ENCODE measurements around the gene KRT35.
"Not testable (repeated sequence)": the region's sequence is repeated elsewhere in the genome, so short reads cannot be mapped to it uniquely, and the experiment has no call there.

KRT35 gene

GRCh38 chr17:41462705-41463104 is 18.2 kb downstream of the KRT35 start:
- DNase-seq (ENCODE audit: low read depth, low spot score): no peak

- no peak for DNase-seq (ENCODE audit: low read depth, low spot score)
These were observed 23.3 kb downstream of the KRT35 start for GRCh38 chr17:41457676-41458075.

DNA sequence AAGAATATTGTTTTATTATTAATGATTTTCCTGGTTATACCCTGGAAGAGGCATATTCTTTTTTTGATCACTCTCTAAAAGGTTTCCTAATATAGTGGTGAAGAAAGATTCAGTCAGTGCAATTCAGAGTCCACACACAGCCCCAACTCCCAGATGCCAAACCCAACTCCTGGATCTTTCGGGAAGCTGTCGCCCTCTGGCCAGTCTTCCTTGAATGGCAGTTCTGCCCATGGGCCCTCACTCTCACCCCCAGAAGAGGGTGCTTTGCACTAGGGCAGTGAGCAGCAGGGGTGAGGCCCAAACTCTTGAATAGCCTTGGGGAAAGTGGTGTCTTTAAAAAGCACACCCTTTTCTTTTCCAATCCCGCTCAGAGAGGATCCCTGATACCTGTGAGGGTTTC is 24.7 kb downstream of the KRT35 start:
- DNase-seq (ENCODE audit: low read depth, low spot score): no peak

DNA sequence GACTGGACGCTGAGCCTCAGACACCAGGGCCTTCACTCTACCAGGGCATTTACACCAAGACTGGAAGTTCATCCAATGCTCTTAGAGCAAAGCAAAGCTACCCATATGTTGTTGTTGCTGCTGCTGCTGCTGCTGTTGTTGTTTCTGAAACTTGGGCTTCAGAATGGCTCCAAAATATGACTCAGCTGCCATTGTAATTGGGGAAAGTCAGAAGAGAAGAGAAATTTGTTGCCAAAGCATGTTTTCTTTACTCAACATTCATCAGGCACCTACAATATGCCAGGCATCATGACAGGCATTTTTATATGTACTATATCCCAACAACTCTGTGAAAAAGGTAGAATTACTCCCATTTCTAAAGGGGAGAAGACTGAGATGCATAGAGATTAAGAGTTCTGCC is 25.7 kb downstream of the KRT35 start:
- DNase-seq (ENCODE audit: low read depth, low spot score): no peak

- DNase-seq (ENCODE audit: low read depth, low spot score): no peak
These were observed 27.9 kb downstream of the KRT35 start for GRCh38 chr17:41453066-41453465.

GRCh38 chr17:41452281-41452680 is 28.7 kb downstream of the KRT35 start:
- no peak for DNase-seq (ENCODE audit: low read depth, low spot score)

- no peak for DNase-seq (ENCODE audit: low read depth, low spot score)
These were observed 29.7 kb downstream of the KRT35 start for GRCh38 chr17:41451154-41451728.

- DNase-seq (ENCODE audit: low read depth, low spot score): no peak
These were observed 31.9 kb downstream of the KRT35 start for GRCh38 chr17:41449008-41449407.

- no peak for DNase-seq (ENCODE audit: low read depth, low spot score)
These were observed 32.4 kb downstream of the KRT35 start for GRCh38 chr17:41448506-41448905.

DNA sequence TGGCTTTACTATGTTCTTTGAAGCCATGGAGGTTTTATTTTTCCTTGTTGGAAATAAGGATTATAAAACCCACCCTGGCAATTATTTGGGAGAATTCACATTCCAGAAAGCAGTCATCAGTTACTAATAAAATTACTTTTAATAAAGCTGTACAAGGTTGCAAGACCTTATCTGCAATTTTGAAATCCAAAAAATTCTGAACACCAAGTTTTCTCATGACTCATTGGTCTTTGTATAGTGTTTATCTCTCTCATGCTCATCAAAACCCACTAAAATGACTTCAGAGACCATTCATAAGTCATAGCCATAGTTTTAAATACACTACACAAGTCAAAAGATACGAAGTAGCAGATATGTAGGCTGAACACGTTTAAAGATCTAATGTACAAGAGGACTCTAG is 34.1 kb downstream of the KRT35 start:
- no peak for DNase-seq (ENCODE audit: low read depth, low spot score)

GRCh38 chr17:41444640-41445039 is 36.3 kb downstream of the KRT35 start:
- DNase-seq (ENCODE audit: low read depth, low spot score): no peak

DNA sequence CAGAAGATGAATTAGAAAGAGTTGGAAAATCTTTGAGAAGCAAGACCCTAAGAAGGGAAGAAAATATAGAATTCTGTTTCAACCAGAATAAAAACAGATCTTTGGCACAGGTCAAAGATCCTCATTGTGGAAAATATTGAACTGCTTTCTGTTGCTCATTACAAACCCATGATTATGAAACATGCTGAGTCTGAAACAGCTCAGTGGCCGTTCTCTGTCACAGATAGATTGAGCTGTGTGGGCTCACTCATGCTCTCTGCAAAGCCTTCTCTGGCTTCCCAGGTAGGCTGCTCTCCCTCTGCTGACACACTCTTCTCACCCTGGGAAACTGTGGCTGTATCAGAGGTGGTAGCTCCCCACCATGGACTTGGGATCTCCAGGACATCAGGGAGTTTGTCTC is 36.8 kb downstream of the KRT35 start:
- no peak for DNase-seq (ENCODE audit: low read depth, low spot score)

GRCh38 chr17:41442739-41443138 is 38.2 kb downstream of the KRT35 start:
- no peak for DNase-seq (ENCODE audit: low read depth, low spot score)

GRCh38 chr17:41440531-41441033 is 40.4 kb downstream of the KRT35 start, which contains the start of gene KRT38:
Gene KRT38 (minus strand): TSS chr17:41440983. CDS start chr17:41440921, 62 bp downstream.
- DNase-seq (ENCODE audit: low read depth, low spot score): no peak

DNA sequence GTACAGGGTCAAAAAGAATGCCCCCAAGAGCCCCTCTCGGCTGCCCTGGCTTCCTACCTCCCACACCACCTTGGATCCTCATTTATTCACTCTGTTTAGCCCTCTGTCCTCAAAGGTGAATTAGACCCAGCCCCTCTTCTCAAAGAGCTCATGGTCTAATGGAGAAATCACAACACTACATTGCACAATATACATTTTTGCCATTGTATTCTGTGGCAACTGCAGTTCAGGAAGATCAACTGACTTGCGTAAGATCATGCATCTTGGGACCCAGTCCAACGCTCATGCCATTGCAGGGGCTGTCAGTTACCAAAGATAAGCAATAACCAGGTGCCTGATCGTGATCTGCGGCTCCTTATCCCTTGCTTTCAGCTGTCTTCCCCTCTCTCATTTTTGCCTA is 41.6 kb downstream of the KRT35 start:
- DNase-seq (ENCODE audit: low read depth, low spot score): no peak

DNA sequence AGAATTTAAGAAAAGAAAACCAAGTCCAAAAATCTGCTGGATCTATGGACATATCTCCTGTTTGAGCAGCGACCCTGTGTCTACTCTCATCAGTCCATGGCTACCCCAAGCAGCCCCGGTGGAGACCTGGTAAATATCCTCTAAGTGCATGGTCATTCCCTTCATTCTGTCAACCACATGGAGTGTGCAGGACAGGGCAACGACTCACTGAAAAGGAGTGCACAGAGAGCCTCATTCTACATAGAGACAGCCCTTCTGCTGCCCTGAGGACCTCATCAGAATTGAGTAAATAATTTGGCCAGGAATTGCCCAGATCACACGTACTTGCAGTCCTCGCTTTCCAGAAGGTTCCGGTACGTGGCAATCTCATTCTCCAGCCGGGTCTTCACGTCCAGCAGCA is 43.2 kb downstream of the KRT35 start:
- DNase-seq (ENCODE audit: low read depth, low spot score): no peak

- no peak for DNase-seq (ENCODE audit: low read depth, low spot score)
These were observed 43.7 kb downstream of the KRT35 start for GRCh38 chr17:41437254-41437653.

DNA sequence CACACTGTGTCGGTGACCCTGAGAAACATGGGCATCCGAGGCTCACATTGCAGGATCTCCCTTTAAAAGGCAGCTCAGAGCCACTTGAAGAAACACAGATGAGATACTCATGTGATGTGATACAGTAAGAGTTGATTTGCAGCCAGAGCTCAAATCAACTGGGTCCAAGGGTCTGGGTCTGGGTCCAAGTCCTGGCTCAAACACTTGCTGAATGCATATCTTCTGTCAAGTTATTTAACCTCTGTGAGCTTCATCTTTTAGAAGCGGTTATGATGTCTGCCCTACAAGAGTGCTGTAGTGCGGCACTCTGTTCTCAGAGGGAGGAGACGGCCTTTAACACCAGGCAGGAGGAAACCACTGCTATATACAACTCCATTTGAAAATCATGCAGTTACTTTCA is 46.5 kb downstream of the KRT35 start:
- DNase-seq (ENCODE audit: low read depth, low spot score): no peak

- no peak for DNase-seq (ENCODE audit: low read depth, low spot score)
These were observed 46.9 kb downstream of the KRT35 start for GRCh38 chr17:41434005-41434404.

- no peak for DNase-seq (ENCODE audit: low read depth, low spot score)
These were observed 47.4 kb downstream of the KRT35 start for GRCh38 chr17:41433586-41433985.

GRCh38 chr17:41430376-41430775 is 50.6 kb downstream of the KRT35 start:
- not testable (repeated sequence) for DNase-seq (ENCODE audit: low read depth, low spot score)

DNA sequence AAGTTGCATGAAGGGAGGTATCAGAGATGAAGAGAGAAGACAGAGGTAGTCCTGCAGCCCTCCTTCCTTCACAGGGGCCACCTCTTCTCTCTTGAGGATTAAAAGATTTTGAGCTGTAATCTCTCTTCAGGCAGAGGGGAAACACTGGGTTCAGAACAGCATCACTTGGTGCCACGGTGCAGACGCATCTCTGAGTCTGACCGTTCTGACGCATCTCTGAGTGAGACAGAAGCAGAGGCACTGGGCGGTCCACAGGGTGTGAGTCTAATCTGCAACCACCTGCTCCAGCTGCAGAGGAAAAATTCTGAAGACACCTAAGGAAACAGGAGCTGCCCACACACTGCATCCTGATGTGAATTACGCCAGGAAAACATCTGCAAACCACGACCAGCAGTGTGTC is 51.3 kb downstream of the KRT35 start:
- DNase-seq (ENCODE audit: low read depth, low spot score): no peak

GRCh38 chr17:41428591-41429291 is 52.2 kb downstream of the KRT35 start:
- no peak for DNase-seq (ENCODE audit: low read depth, low spot score)

Measured in iPS DF 19.7 (cell line).